GM19023 (cell line): ENCODE results near the gene RAB11FIP3.
"Not testable (repeated sequence)": the region's sequence is repeated elsewhere in the genome, so short reads cannot be mapped to it uniquely, and the experiment has no call there.

Experiments used
- ATAC-seq: cut with Tn5 transposase; IDR thresholded peaks from one replicate; pipeline ENCODE4 v1.9.1; 2021; ENCODE audit warnings: mild to moderate bottlenecking, moderate library complexity; ENCODE audit not compliant: unreplicated experiment

Gene RAB11FIP3

DNA sequence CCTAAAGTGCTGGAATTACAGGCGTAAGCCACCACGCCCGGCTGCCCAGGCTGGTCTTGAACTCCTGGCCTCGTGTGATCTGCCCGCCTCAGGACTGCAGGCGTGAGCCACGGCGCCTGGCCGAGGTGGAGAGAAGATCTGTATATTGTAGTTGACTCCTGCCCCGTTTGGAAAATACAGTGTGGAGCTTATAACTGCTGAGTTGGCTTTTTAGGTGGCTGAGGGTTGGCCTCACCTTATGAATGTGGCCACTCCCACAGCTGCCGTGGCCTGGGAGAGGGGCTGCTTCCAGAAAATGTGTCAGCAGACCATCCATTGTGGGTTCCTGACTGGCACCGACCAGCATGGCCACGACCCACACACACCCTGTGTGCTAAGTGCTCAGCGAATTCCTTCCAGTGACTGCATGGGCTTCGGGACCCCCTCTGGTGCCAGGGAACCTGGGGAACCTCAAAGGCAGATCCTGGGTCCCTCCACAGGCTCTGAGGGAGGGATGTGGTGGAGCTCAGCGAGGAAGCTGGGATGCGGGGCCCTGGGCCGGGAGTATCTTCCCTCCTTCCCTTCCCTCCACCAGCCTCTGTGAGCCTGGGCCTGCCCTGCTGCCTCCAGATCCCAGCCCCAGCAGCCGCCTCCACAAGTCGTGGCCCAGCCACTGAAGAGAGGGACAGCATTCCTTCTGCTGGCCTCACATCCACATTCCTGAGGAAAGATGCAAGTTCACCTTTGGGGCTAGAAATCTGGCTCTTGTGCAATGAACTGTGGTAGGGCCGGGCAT is 10.9 kb upstream of the RAB11FIP3 start:
- no peak for ATAC-seq

DNA sequence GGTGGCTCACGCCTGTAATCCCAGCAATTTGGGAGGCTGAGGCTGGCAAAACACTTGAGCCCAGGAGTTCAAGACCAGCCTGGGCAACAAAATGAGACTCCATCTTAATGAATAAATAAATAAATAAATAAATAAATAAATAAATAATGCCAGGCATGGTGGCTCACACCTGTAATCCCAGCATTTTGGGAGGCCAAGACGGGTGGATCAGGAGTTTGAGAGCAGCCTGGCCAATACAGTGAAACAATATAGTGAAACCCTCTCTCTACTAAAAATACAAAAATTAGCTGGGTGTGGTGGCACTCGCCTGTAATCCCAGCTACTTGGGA is 10.3 kb upstream of the RAB11FIP3 start:
- not testable (repeated sequence) for ATAC-seq

DNA sequence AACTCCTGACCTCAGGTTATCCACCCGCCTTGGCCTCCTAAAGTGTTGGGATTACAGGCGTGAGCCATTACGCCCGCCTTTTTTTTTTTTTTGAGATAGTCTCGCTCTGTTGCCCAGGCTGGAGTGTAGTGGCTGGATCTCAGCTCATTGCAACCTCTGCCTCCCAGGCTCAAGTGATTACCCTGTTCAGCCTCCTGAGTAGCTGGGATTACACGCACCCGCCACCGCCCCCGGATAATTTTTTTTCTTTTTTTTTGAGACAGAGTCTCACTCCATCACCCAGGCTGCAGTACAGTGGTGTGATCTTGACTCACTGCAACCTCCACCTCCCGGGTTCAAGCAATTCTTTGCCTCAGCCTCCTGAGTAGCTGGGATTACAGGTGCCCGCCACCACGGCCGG is 3.3 kb upstream of the RAB11FIP3 start:
- ATAC-seq, result not testable (repeated sequence)

DNA sequence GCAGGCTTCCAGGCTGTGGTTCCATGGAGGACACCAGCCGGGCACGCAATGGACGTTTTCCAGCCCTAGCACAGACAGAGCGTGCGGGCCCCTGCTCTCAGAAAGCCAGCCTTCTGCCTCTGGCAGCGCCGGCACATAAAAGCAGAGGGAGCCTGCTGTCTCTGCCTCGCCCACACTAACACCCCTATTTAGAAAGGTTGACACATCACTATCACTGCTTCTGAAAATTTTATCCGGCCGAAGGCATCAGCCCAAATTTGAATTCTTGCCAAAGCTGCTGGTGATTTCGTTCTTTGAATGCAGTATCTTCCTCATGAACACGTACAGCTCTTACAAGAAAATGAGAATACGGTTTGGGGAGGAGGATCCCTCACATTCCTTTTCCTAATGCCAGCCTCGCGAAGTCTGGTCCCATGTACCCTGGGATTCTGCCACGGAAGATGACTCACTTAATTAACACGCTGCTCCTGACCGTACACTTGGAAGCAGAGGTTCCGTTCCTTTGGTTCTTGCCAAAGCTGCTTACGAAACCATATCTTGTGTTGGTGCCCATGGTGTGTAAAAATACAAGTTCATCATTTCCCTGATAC is 1.3 kb upstream of the RAB11FIP3 start:
- no peak for ATAC-seq

DNA sequence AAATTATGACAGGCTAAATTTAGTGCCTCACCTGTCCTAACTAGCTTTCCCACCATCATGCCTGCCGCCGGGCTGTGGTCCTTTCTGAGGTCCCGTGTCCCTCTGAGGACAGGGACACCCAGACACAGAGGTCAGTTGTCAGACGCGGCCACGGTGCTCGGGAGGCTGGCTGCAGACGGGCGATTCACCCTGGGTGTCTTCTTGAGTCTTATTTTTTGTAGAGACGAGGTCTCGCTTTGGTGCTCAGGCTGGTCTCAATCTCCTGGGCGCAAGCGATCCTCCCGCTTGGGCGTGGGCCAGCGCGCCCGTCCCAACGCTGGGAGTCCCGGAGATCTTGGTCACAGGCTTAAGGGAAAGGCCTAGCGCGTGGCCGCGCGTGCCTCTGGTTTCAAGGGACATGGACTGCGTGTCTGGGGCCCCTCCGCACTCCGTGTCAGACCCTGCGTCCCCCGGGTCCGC is 797 bp upstream of the RAB11FIP3 start:
- no peak for ATAC-seq

DNA sequence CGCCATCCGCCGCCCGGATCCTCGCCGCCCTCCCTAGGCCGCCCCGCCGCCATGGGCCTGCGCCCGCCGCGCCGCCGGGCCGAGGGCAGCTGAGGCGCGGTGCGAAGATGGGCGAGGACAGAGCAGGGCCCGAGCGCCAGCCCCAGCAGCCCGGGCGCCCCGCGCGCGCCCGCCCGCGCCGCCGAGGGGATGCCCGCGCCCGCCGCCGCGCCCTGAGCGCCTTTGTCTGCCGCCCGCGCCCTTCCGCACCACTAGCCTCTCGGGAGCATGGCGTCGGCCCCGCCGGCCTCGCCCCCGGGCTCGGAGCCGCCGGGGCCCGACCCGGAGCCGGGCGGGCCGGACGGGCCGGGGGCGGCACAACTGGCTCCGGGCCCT is 278 bp downstream of the RAB11FIP3 start:
- peak; percentile 41 for ATAC-seq

DNA sequence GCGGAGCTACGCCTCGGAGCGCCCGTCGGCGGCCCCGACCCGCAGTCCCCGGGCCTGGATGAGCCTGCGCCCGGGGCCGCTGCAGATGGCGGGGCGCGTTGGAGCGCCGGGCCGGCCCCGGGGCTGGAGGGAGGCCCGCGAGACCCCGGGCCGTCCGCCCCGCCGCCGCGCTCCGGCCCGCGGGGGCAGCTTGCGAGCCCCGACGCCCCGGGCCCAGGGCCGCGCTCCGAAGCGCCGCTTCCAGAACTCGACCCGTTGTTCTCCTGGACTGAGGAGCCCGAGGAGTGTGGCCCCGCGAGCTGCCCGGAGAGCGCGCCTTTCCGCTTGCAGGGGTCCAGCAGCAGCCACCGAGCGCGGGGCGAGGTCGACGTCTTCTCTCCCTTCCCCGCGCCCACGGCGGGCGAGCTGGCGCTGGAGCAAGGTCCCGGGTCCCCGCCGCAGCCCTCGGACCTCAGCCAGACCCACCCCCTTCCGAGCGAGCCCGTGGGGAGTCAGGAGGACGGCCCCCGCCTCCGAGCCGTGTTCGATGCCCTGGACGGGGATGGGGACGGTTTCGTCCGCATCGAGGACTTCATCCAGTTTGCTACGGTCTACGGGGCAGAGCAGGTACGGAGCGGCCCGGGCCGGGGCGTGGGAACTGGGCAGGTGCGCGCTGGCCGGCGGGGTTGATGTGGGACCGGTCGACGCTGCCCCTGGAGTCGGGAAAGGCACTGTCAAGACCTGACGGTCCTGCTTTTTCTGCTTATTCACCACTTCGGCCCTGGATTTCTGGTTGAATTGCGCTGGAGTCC is 861 bp downstream of the RAB11FIP3 start:
- ATAC-seq, result peak; percentile 10

DNA sequence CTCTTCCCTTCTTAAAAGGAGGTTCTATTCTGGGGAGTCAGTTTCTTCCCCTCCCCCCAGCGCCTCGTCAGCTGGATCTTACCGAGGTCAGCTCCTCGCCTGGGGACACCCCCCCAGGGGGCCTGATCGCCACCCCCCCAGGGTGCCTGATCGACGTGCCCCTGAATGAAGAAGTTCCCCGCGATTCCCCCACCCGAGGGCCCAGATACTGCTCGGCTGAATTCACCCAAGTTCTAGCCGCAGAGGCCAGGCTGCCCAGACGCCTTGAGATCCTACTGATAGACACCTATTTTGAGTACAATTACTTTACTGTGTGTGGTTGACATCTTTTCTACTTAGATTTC is 1.4 kb downstream of the RAB11FIP3 start:
- ATAC-seq, result no peak

DNA sequence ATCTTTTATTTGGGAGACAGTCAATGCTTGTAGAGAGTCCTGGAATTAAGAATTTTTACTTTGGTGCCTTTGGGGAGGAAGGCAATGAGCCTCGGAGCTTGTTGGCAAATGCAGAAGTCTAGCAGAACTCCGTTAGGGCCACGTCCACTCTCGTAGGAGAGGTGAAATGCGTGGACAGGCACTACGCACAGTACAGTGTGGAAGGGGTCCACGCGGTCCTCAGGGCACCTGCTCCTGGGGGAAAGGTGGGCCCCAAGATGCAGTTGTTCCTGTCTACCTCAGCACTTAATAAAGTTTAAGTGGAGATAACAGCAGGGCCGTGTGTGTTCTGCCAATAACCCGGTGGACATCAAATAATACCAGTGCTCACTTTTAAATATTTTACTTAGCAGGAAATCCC is 1.8 kb downstream of the RAB11FIP3 start:
- no peak for ATAC-seq

DNA sequence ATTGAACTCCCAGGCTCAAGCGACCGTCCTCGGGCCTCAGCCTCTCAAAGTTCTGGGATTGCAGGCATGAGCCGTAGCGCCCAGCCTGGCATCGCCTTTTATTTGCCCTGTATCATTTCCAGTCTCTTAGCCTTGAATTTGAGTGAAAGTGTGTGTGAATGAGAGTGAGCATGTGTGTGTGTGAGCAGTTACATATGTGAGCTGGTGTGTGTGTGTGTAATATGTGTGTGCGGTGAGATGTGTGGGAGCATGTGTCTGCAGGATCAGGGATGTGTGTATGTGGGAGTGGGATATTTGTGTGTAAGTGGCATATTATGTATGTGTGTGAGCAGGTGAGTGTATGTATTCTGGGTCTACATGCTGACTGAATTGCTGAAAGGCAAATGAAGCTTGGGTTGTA is 5.5 kb downstream of the RAB11FIP3 start:
- no peak for ATAC-seq

DNA sequence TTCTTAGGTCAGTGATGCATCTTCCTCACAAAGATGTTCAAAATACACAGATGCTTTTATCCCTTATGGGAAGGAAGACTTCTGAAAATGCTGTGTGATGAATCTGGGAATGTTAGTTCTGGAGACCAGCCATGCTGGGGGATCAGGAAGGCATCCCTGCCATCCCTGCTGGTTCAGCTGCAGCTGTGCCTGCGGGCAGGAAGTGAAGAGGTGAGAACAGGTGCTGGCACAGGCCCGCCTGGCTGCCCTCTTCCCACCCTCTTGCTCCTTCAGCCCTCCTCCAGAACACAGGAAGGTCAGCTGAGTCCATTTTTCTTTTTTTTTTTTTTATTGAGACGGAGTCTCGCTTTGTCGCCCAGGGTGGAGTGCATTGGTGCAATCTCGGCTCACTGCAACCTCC is 15.2 kb downstream of the RAB11FIP3 start:
- no peak for ATAC-seq

DNA sequence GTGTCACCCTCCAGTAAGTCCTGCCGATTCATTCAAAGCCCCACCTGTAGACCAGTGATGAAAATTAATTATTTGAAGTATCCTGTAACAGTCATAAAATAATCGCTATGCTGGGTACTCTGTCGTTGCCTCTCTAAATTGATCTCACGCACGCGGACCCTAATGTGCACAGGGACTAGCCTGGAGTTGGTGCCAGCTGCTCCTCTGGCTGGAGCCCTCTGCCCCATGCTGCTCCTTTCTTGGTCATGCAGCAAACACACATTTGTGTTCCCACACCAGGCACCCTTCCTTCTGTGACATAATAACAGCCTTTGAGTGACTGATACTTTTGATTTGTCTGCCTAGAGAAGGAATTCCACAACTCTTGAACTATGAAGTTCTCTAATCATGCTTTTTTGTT is 16.0 kb downstream of the RAB11FIP3 start:
- no peak for ATAC-seq

DNA sequence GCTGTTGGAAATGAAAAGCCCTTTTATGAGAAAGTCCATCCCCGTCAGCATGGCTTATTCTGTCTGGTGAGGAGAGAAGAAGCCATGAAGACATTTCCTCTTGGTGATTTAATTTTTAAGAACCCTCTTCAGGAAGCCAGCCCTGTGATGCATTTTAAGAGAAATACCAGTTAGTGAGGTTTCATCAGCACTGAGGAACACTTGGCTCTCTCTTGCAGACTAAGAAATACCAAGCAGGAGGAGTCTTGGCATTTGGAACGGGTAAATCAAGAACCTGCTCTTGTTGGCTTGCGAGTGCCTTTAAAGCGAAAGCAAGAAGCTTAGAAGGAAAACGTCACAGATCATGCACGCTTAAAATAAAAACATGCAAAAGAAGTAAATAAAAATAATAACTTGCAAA is 17.5 kb downstream of the RAB11FIP3 start:
- no peak for ATAC-seq

DNA sequence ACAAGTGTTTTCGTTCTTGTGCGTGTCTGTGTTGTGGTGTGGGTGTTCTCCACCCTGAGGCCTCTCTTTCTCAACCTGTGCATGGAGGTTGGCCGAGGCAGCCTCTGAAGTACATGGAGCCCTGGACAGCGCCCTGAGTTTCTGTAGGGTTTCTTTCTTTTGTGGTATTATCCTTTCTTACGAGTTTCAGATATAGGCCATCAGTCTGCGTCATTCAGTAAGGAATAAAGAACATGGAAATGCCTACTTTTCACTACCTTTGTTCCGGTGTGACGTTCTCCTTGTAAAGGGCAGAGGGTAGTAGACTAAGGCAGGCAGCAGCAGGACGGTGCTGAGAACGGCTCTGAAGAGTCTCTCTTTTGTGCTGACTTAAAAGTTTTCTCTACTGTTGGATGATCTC is 18.6 kb downstream of the RAB11FIP3 start:
- ATAC-seq, result no peak

DNA sequence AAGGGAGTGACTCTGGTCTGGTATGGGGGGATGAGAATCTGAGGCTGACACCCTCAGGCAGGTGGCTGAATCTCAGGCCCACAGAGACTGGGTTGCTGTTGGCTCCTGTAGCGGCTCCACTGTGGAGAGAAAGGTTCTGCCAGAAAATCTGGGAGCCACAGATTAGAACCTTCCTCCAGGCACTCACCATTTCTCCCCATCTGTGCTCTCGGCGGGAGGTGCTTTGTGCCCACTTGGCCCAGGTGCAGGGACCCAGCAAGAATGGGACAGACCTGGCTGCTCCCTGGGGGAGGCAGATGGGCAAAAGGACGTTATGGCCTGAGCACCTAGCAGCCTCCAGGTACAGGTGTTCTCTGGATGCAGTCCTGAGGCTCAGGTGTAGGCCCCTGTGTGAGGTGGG is 20.1 kb downstream of the RAB11FIP3 start:
- ATAC-seq, result no peak

DNA sequence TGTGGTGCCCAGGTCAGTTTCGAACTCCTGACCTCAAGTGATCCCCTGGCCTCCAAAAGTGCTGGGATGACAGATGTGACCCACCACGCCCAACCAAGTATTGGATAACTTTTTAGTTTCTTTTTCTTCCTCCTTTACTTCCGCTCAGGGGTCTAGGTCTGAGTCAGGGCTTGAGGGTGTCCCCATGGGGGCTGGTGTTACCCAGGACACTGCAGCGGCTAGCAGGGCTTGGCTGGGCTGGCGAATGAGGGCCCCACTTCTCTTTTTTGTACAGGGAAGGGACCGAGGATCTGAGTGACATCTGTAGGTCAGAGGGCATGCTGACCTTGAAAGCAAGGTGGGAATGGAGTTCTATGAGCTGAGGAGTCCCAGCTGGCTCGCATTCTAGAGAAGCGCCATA is 24.9 kb downstream of the RAB11FIP3 start:
- no peak for ATAC-seq

DNA sequence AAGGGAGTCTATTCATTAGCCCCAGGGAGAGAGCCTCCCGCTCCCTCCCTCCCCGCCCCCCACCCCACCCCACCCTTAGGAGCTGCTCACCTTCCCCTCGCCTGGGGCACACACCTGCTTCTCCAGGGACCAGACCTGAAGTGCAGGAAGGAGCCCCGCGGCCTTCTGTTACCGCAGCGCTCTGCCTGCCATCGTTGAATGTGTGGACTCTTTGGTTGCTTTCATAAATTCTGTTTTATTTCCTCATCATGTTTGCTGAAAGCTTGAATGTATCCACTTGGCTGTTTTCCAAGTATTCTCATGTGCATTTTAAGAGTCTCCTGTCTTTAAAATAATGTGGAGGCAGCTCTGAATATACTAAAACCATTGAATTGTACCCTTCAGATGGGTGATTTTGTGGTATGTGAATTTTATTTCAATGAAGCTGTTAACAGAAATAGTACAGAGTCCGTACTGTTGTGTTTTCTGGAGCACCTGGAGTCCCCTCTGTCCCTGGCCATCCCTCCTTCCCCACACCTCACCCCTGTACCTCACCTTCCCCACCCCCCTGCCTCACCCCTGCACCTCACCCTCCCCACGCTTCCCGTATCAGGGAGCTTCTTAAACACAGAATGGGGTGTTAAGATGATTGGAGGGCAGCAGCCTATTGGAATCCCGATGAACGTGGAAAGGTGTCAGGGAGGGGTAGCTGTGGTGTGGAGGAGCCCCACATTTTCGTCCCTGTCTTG is 25.5 kb downstream of the RAB11FIP3 start:
- no peak for ATAC-seq

DNA sequence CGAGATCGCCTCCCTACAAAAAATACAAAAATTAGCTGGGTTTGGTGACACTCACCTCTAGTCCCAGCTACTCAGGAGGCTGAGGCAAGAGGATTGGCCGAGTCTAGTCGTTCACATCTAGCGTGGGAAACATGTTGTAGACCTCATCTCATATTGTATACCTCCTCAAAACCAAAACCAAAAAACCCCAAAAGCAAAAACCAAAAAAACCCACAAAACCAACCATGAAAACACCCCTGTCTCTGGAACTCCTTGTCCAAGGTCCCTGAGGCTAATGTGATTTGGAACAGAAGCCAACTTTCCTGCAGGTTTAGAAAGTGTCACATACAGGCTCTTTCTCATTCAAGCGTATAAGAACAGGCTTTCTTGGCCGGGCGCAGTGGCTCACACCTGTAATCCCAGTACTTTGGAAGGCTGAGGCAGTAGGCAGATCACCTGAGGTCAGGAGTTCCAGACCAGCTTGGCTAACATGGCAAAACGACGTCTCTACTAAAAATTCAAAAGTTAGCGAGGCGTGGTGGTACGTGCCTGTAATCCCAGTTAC is 29.0 kb downstream of the RAB11FIP3 start:
- ATAC-seq, result no peak

DNA sequence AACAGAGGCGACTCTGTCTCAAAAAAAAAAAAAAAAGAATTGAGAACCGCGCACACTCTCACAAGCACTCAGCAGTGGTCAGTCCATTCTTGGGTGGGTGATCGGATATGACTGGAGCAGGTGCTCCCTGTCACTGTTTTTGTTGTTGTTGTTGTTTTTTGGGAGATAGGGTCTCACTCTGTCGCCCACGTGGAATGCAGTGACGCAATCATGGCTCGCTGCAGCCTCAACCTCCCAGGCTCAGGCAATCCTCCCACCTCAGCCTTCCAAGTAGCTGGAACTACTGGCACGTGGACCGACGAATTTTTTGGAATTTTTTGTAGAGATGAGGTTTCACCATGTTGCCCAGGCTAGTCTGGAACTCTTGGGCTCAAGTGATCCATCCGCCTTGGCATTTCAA is 30.0 kb downstream of the RAB11FIP3 start:
- ATAC-seq, result no peak

DNA sequence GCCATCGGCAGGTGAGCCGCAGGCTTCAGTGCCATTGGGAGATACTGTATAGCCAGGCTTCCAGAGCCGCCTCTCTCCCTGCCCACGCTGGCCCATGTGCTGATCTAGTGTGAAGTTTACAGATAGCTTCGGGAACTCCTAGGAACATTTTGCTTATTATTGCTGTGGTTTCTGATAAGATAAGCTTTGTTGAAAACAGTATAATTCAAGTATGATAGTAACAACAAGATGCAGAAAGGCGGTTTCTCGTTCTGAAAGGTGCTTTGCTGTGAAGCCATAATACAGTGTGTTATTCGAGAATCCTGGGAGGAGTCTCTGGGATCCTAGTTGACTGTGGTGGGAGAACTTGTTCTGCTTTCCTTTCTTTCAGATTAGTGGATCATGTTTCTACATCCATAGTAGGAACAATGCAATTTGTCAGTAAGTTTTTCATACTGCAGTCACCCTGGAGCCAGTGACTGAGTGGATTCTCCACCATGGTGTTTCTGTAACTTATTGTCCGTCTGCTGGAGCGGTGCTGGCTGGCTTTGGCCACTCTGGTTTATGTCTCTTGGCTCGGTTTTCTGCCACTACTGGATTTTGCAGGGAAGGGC is 31.5 kb downstream of the RAB11FIP3 start:
- no peak for ATAC-seq
